ENCODE measurements around the gene STC2. TPM values are rescaled to one million over a fixed set of nuclear protein-coding genes. Genes with fewer than 3 reads are reported as not detected.

STC2 gene
- total and polyA plus RNA-seq, 7 donors, result 2.1 to 25.7 (median 9.2) TPM

DNA sequence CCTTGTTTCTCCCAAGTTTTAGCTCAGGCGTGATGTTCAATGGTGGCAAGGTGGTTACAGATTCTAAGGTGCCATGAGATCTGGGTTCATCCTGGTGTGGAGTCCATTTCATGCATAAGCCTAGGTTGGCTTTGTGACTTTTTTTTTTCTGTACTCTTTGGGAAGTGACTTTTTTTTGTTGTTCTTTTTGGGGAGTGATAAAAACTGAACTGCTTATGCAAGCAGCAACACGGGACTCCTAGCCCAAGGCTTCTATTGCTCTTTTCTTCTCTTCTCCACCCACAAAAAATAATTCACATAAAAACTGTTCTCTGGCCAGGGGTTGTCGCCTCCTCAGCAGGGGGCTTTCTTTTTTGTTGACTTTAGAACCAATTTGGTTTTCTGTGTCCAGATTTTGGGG lies 15.4 kb downstream of the STC2 start:
- WGBS, 3 donors, result 82 to 91% (median 85%) methylated on average over 3 of the region's 3 CpGs
- no peak for ATAC-seq
- DNase-seq, result no peak
- Histone ChIP-seq H3K27ac (no peak overlapping the region), H3K9me3 (no peaks in the 10 kb centered on the region), H3K4me1 (peaks cover 4% of the 10 kb centered on the region), H3K36me3 (ENCODE audit: insufficient read depth in 1 of 2, low read depth in 1 of 2) (peaks cover 0 to 6% of the 10 kb centered on the region in 2 donors), H3K4me3 (no peak overlapping the region), H3K27me3 (ENCODE audit: insufficient read depth in 3 of 3, low read length in 2 of 3) (no peaks in the 10 kb centered on the region)
- intact Hi-C loops (cut with DNase I), result loop anchor here in 1 of 2 donors (10.0 kb wide), 1 partner anchor 1012 kb away; no protein-coding TSS in a partner anchor
- TF ChIP-seq, protein P1, sequence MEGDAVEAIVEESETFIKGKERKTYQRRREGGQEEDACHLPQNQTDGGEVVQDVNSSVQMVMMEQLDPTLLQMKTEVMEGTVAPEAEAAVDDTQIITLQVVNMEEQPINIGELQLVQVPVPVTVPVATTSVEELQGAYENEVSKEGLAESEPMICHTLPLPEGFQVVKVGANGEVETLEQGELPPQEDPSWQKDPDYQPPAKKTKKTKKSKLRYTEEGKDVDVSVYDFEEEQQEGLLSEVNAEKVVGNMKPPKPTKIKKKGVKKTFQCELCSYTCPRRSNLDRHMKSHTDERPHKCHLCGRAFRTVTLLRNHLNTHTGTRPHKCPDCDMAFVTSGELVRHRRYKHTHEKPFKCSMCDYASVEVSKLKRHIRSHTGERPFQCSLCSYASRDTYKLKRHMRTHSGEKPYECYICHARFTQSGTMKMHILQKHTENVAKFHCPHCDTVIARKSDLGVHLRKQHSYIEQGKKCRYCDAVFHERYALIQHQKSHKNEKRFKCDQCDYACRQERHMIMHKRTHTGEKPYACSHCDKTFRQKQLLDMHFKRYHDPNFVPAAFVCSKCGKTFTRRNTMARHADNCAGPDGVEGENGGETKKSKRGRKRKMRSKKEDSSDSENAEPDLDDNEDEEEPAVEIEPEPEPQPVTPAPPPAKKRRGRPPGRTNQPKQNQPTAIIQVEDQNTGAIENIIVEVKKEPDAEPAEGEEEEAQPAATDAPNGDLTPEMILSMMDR (IDR thresholded peaks at IDR 0.05), result no peak

DNA sequence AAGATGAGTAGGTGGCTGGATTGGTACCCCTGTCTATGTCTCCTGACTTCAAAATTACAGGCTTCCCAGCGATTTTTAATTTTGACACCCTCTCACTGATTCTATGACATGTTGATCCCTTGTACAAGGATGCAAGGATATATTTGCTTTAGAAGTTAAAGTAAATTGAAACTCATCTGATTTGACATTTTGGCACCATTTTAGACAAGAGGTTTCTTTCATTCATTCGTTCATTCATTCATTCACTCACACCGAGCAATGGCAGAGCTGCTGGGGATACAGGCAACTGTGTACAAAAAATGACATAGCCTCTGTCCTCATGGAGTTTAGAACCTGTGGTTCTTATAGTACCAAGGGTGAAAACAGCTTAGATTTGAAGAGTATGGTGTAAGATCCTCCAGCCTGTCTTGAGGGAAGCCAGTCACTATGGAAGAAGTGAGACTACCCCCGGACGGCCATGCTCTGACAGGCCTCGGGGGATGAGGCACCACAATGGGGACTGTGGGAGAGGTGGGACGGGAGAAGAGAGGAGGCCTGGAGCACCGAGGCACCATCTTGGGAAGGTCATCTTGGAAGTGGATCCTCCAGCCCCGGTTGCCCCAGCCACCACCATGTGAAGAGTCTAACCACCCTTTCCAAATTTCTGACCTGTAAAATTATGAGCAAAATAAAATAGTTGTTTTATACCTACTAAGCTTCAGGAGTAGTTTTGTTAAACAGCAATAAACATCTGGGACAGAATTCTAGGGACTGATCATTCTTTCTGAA lies 16.2 kb downstream of the STC2 start:
- intact Hi-C loops (cut with DNase I), result loop anchor here in 1 of 2 donors (10.0 kb wide), 1 partner anchor 1013 kb away; no protein-coding TSS in a partner anchor
- no peaks in the 10 kb centered on the region for H3K36me3 ChIP-seq (ENCODE audit: insufficient read depth in 1 of 2, low read depth in 1 of 2)
- no peaks in the 10 kb centered on the region for H3K27me3 ChIP-seq (ENCODE audit: insufficient read depth in 3 of 3, low read length in 2 of 3)
- no peak overlapping the region for H3K4me3 ChIP-seq
- H3K4me1 ChIP-seq, result peaks cover 4% of the 10 kb centered on the region
- H3K9me3 ChIP-seq, result no peaks in the 10 kb centered on the region
- 94 to 95% (median 94%) methylated on average over 9 of the region's 9 CpGs for WGBS, 3 donors
- ATAC-seq (no peak), DNase-seq (no peak)
- H3K27ac ChIP-seq, result no peak overlapping the region
- TF ChIP-seq, protein P1 (IDR thresholded peaks at IDR 0.05), result no peak

DNA sequence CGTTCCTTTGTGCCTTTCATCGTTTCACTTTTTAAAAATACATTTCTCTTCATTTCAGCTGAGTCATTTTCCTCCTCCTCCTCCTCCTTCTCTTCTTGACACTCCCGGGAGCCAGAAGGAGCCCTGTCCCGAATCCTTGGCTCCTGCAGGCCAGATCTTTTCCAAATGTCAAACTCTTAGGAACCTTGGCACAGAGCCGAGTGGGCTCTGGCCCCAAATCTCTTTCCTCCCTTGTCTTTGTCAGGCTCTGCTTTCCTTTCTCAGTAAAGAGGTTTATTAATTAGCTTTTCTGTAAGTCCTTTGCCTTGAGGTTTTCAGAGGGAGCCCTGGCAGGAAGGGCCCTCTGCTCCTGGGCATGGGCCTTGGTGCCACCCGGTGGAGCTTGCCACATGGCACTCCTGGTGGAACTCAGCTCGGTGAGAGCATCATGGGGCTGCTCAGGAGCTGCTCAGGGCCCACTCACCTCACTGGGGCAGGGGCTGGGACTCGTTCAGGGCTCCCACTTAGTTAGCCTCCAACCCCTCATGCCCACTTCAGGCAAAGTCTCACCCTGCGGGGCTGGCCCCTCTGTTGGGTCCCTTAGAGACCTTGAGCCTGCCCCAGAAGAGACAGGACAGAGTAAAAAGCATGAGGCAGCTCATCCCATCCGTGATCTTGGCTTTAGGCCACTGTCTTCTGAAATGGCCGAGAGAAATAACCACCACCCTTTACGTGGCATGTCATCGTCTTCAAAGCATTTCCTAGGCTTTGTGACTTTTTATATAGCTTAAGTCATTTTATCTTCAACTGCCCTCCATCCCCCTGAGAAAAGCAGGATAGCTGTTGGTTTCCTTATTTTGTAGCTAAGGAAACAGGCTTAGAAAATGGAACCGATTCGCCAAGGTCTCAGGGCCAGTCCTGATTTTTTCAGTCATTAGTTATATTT lies 17.1 kb downstream of the STC2 start:
- intact Hi-C loops (cut with DNase I), result loop anchor here in 1 of 2 donors (10.0 kb wide), 1 partner anchor 1014 kb away; no protein-coding TSS in a partner anchor
- 53 to 60% (median 56%) methylated on average over 15 of the region's 15 CpGs for WGBS, 3 donors
- ATAC-seq (peak in 2 of 4 donors; percentile 42 to 51), DNase-seq (peak in 1 of 2 donors; percentile 48)
- TF ChIP-seq, protein P1 (IDR thresholded peaks at IDR 0.05), result no peak
- no peaks in the 10 kb centered on the region for H3K9me3 ChIP-seq
- H3K36me3 ChIP-seq (ENCODE audit: insufficient read depth in 1 of 2, low read depth in 1 of 2), result no peaks in the 10 kb centered on the region
- H3K27me3 ChIP-seq (ENCODE audit: insufficient read depth in 3 of 3, low read length in 2 of 3), result no peaks in the 10 kb centered on the region
- no peak overlapping the region for H3K4me3 ChIP-seq
- peak overlapping the region; percentile 30 for H3K27ac ChIP-seq
- no peaks in the 10 kb centered on the region for H3K4me1 ChIP-seq

DNA sequence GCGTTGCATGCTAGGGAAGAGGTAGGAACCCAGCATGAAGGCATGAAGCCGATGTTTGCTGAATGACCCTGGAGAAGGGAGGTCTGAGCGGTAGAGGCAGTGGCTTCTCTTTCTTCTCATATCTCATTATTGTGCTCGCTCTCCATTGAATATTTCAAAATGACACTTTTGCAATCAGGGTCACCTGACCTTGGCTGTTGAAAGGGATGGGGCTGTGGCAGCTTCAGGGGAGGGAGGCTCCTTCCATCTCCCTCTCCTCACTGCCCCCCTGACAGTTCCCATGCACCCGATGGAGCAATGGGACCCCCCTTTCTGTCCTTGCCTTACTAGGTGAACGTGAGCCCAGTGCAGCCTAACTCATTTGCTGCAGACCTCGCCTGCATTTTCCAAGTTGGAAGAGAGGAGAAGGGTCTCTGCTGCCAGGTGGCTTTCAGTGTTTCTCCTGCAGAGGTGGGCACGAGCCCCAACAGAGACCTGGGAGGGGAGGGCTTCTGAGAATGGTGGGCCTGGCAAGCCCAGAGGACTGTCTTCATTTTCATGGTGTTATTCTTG lies 17.9 kb downstream of the STC2 start:
- Histone ChIP-seq H3K9me3 (no peaks in the 10 kb centered on the region), H3K36me3 (ENCODE audit: insufficient read depth in 1 of 2, low read depth in 1 of 2) (no peaks in the 10 kb centered on the region), H3K4me3 (no peak overlapping the region), H3K4me1 (no peaks in the 10 kb centered on the region), H3K27me3 (ENCODE audit: insufficient read depth in 3 of 3, low read length in 2 of 3) (no peaks in the 10 kb centered on the region), H3K27ac (peak overlapping the region; percentile 30)
- intact Hi-C loops (cut with DNase I), result loop anchor here in 1 of 2 donors (10.0 kb wide), 1 partner anchor 1015 kb away; no protein-coding TSS in a partner anchor
- ATAC-seq (peak in 3 of 4 donors; percentile 29 to 56 (median 37)), DNase-seq (no peak)
- TF ChIP-seq, protein P1 (IDR thresholded peaks at IDR 0.05), result no peak
- WGBS, 3 donors, result 74 to 91% (median 77%) methylated on average over 8 of the region's 8 CpGs
